Activated T-cell treated with anti-CD3 and anti-CD28 coated beads, Interleukin-2, amount 50 U/mL, for 24 hours (primary cell): Measurements from ENCODE around the gene ARL2.

Experiments used
- DNase-seq: peaks from one replicate; pipeline ENCODE4 v3.0.0-alpha.2; 2020
- H3K27ac Mint-ChIP-seq: 2 replicates; pipeline ENCODE4 v1.8.0; 2020; ENCODE audit warnings: mild to moderate bottlenecking, mixed read lengths
- H3K27me3 Mint-ChIP-seq: 2 replicates; pipeline ENCODE4 v1.8.0; 2020; ENCODE audit warnings: mixed read lengths
- H3K36me3 Mint-ChIP-seq: 2 replicates; pipeline ENCODE4 v1.8.0; 2020; ENCODE audit warnings: low read depth, mixed read lengths
- H3K4me1 Mint-ChIP-seq: 2 replicates; pipeline ENCODE4 v1.8.0; 2020; ENCODE audit warnings: low read depth, mixed read lengths
- H3K4me3 Mint-ChIP-seq: 2 replicates; pipeline ENCODE4 v1.8.0; 2020; ENCODE audit warnings: mild to moderate bottlenecking, moderate library complexity, mixed read lengths
- H3K9me3 Mint-ChIP-seq: 2 replicates; pipeline ENCODE4 v1.8.0; 2020; ENCODE audit warnings: mixed read lengths

Gene ARL2

GRCh38 chr11:65045728-65046127 is 31.8 kb downstream of the ARL2 start:
- Mint-ChIP-seq H3K4me3 (no peak overlapping the region), H3K27me3 (no peaks in the 10 kb centered on the region), H3K9me3 (no peaks in the 10 kb centered on the region), H3K4me1 (peaks cover 39% of the 10 kb centered on the region), H3K27ac (no peak overlapping the region), H3K36me3 (peaks cover 29% of the 10 kb centered on the region)
- no peak for DNase-seq

GRCh38 chr11:65047581-65048422 is 33.8 kb downstream of the ARL2 start:
- Mint-ChIP-seq H3K4me3 (peak overlapping the region; percentile 80), H3K9me3 (no peaks in the 10 kb centered on the region), H3K4me1 (peaks cover 32% of the 10 kb centered on the region), H3K36me3 (peaks cover 20% of the 10 kb centered on the region), H3K27ac (peak overlapping the region; percentile 85), H3K27me3 (no peaks in the 10 kb centered on the region)
- peak; percentile 60 for DNase-seq

- peaks cover 35% of the 10 kb centered on the region for H3K4me1 Mint-ChIP-seq
- H3K27ac Mint-ChIP-seq, result no peak overlapping the region
- H3K9me3 Mint-ChIP-seq, result no peaks in the 10 kb centered on the region
- H3K4me3 Mint-ChIP-seq, result no peak overlapping the region
- DNase-seq, result no peak
- no peaks in the 10 kb centered on the region for H3K36me3 Mint-ChIP-seq
- H3K27me3 Mint-ChIP-seq, result no peaks in the 10 kb centered on the region
Measured at GRCh38 chr11:65051398-65051858, 37.5 kb downstream of the ARL2 start.

GRCh38 chr11:65053827-65054508 is 40.0 kb downstream of the ARL2 start:
- H3K4me1 Mint-ChIP-seq, result peaks cover 18% of the 10 kb centered on the region
- no peaks in the 10 kb centered on the region for H3K9me3 Mint-ChIP-seq
- no peaks in the 10 kb centered on the region for H3K36me3 Mint-ChIP-seq
- DNase-seq, result no peak
- H3K4me3 Mint-ChIP-seq, result no peak overlapping the region
- no peak overlapping the region for H3K27ac Mint-ChIP-seq
- H3K27me3 Mint-ChIP-seq, result no peaks in the 10 kb centered on the region

GRCh38 chr11:65055538-65055937 is 41.6 kb downstream of the ARL2 start:
- Mint-ChIP-seq H3K27ac (no peak overlapping the region), H3K4me3 (no peak overlapping the region), H3K9me3 (no peaks in the 10 kb centered on the region), H3K36me3 (no peaks in the 10 kb centered on the region), H3K4me1 (peaks cover 18% of the 10 kb centered on the region), H3K27me3 (no peaks in the 10 kb centered on the region)
- no peak for DNase-seq

GRCh38 chr11:65056999-65057398 is 43.0 kb downstream of the ARL2 start:
- Mint-ChIP-seq H3K36me3 (no peaks in the 10 kb centered on the region), H3K4me1 (peaks cover 15% of the 10 kb centered on the region), H3K27me3 (no peaks in the 10 kb centered on the region), H3K27ac (no peak overlapping the region), H3K9me3 (no peaks in the 10 kb centered on the region), H3K4me3 (no peak overlapping the region)
- DNase-seq, result no peak

GRCh38 chr11:65057526-65057925 is 43.6 kb downstream of the ARL2 start:
- Mint-ChIP-seq H3K4me3 (no peak overlapping the region), H3K9me3 (no peaks in the 10 kb centered on the region), H3K4me1 (peaks cover 15% of the 10 kb centered on the region), H3K27me3 (no peaks in the 10 kb centered on the region), H3K36me3 (no peaks in the 10 kb centered on the region), H3K27ac (no peak overlapping the region)
- DNase-seq, result no peak

GRCh38 chr11:65058012-65058411 is 44.1 kb downstream of the ARL2 start:
- Mint-ChIP-seq H3K36me3 (no peaks in the 10 kb centered on the region), H3K9me3 (no peaks in the 10 kb centered on the region), H3K27ac (no peak overlapping the region), H3K4me1 (peaks cover 15% of the 10 kb centered on the region), H3K27me3 (no peaks in the 10 kb centered on the region), H3K4me3 (no peak overlapping the region)
- no peak for DNase-seq

- H3K36me3 Mint-ChIP-seq, result no peaks in the 10 kb centered on the region
- H3K27me3 Mint-ChIP-seq, result no peaks in the 10 kb centered on the region
- H3K4me1 Mint-ChIP-seq, result peaks cover 12% of the 10 kb centered on the region
- H3K9me3 Mint-ChIP-seq, result no peaks in the 10 kb centered on the region
- no peak for DNase-seq
- no peak within 1 kb of the TSS for H3K27ac Mint-ChIP-seq
- H3K4me3 Mint-ChIP-seq, result no peak within 1 kb of the TSS
Measured at GRCh38 chr11:65058419-65059054, 44.6 kb downstream of the ARL2 start, which contains the start of gene NAALADL1. NAALADL1 (minus strand) TSS chr11:65058553; CDS start chr11:65058521, 32 bp downstream.

GRCh38 chr11:65059523-65059922 is 45.6 kb downstream of the ARL2 start:
- no peaks in the 10 kb centered on the region for H3K9me3 Mint-ChIP-seq
- no peak overlapping the region for H3K27ac Mint-ChIP-seq
- H3K4me1 Mint-ChIP-seq, result peaks cover 3% of the 10 kb centered on the region
- no peak overlapping the region for H3K4me3 Mint-ChIP-seq
- H3K27me3 Mint-ChIP-seq, result no peaks in the 10 kb centered on the region
- no peak for DNase-seq
- H3K36me3 Mint-ChIP-seq, result no peaks in the 10 kb centered on the region

GRCh38 chr11:65059959-65060824 is 46.2 kb downstream of the ARL2 start:
- DNase-seq, result no peak
- H3K27ac Mint-ChIP-seq, result no peak overlapping the region
- no peaks in the 10 kb centered on the region for H3K36me3 Mint-ChIP-seq
- no peaks in the 10 kb centered on the region for H3K9me3 Mint-ChIP-seq
- H3K4me3 Mint-ChIP-seq, result no peak overlapping the region
- H3K4me1 Mint-ChIP-seq, result no peaks in the 10 kb centered on the region
- H3K27me3 Mint-ChIP-seq, result no peaks in the 10 kb centered on the region

GRCh38 chr11:65060913-65061408 is 47.0 kb downstream of the ARL2 start:
- H3K4me3 Mint-ChIP-seq, result no peak overlapping the region
- H3K27me3 Mint-ChIP-seq, result no peaks in the 10 kb centered on the region
- H3K4me1 Mint-ChIP-seq, result no peaks in the 10 kb centered on the region
- H3K36me3 Mint-ChIP-seq, result no peaks in the 10 kb centered on the region
- H3K27ac Mint-ChIP-seq, result no peak overlapping the region
- DNase-seq, result no peak
- no peaks in the 10 kb centered on the region for H3K9me3 Mint-ChIP-seq

- Mint-ChIP-seq H3K4me1 (no peaks in the 10 kb centered on the region), H3K27me3 (no peaks in the 10 kb centered on the region), H3K4me3 (no peak overlapping the region), H3K9me3 (no peaks in the 10 kb centered on the region), H3K36me3 (no peaks in the 10 kb centered on the region), H3K27ac (no peak overlapping the region)
- no peak for DNase-seq
Measured at GRCh38 chr11:65063532-65063931, 49.6 kb downstream of the ARL2 start.

- H3K4me3 Mint-ChIP-seq, result no peak overlapping the region
- no peak overlapping the region for H3K27ac Mint-ChIP-seq
- H3K9me3 Mint-ChIP-seq, result no peaks in the 10 kb centered on the region
- H3K4me1 Mint-ChIP-seq, result no peaks in the 10 kb centered on the region
- DNase-seq, result no peak
- no peaks in the 10 kb centered on the region for H3K27me3 Mint-ChIP-seq
- no peaks in the 10 kb centered on the region for H3K36me3 Mint-ChIP-seq
Measured at GRCh38 chr11:65064847-65065240, 50.9 kb downstream of the ARL2 start.
